H1 (cell line): ENCODE data around the gene LTBP1. TPM values are rescaled to one million over a fixed set of nuclear protein-coding genes. Genes with fewer than 3 reads are reported as not detected.

ENCODE experiments used
- FOSL1 ChIP-seq: IDR thresholded peaks from 2 replicates; pipeline ENCODE4 v1.6.1; 2011; ENCODE audit warnings: mild to moderate bottlenecking, low read depth, low read length, moderate library complexity; ENCODE audit not compliant: insufficient read depth
- MAFK ChIP-seq: IDR thresholded peaks from 2 replicates; pipeline ENCODE4 v1.6.1; 2012; ENCODE audit warnings: low read depth, mild to moderate bottlenecking, improper control_type of control experiment, low read length
- RNF2 ChIP-seq: fragments of 200-900, 300-1000 bp; sonication (generic); IDR thresholded peaks from 2 replicates; pipeline ENCODE4 v1.7.1; 2016; ENCODE audit warnings: borderline replicate concordance, low read depth, mild to moderate bottlenecking, antibody characterized with exemption, low read length; ENCODE audit not compliant: poor library complexity, severe bottlenecking; ENCODE audit errors: missing control alignments
- SIX5 ChIP-seq: IDR thresholded peaks from 2 replicates; pipeline ENCODE4 v1.6.1; 2011; ENCODE audit warnings: mild to moderate bottlenecking, low read depth, low read length
- USF2 ChIP-seq: IDR thresholded peaks from 2 replicates; pipeline ENCODE4 v1.6.1; 2011; ENCODE audit warnings: low read length, improper control_type of control experiment
- polyA plus RNA-seq, 7 experiments: library from polyadenylated mRNA; depleted of rRNA in 3 of 7; stranded (reverse) in 5 of 7; unstranded in 2 of 7; fragments of >200 nt in 5 of 7; fragments of 200-250 nt in 2 of 7; gene quantifications; 1 replicate in 5 of 7; 2 replicates in 1 of 7; 4 replicates in 1 of 7; pipeline versions ENCODE4 v1.2.1 to v1.2.3, GENCODE V29; 2011 to 2013; ENCODE audit warnings: missing spikeins in 2 of 7, mixed read lengths in 2 of 7
- total RNA-seq: library from RNA; stranded (reverse); fragmentation: NEBNext Ultra II Directional; extraction: Animal tissue kit (Norgen Biotek cat#: 25700); gene quantifications from 2 replicates; pipeline ENCODE4 v1.2.1, GENCODE V29; 2021

Gene LTBP1
- total and polyA plus RNA-seq, 2 of the 8 experiments (the other 6 are each of a cell fraction or from before 2014, with no cell fraction given) = 15.4 to 24.7 TPM

- TF ChIP-seq MAFK (no peak), FOSL1 (no peak), RNF2 (no peak), SIX5 (no peak), USF2 (no peak)
Measured at GRCh38 chr2:33444967-33445366, 498.2 kb downstream of the LTBP1 start (continued).
